Stimulated activated CD4-positive, alpha-beta T cell treated with anti-CD3 and anti-CD28 coated beads, TNF-alpha, amount 100 ng/mL, for 4 hours (primary cell): ENCODE measurements around the gene EEPD1.
"Not testable (repeated sequence)": the region's sequence is repeated elsewhere in the genome, so short reads cannot be mapped to it uniquely, and the experiment has no call there.

Experiments
- DNase-seq, 3 experiments: peaks; one replicate each; pipeline ENCODE4 v3.0.0-alpha.2; 2020; ENCODE audit warnings: low read depth in 3 of 3

The EEPD1 gene

GRCh38 chr7:36214608-36215456 lies 61.8 kb downstream of the EEPD1 start:
- DNase-seq: no peak

- no peak for DNase-seq
Observed at GRCh38 chr7:36215457-36215765, 62.4 kb downstream of the EEPD1 start.

GRCh38 chr7:36216063-36216684 lies 63.1 kb downstream of the EEPD1 start:
- DNase-seq: no peak

GRCh38 chr7:36217211-36217960 lies 64.3 kb downstream of the EEPD1 start:
- DNase-seq: no peak

GRCh38 chr7:36217961-36218284 lies 64.9 kb downstream of the EEPD1 start:
- no peak for DNase-seq

- DNase-seq: no peak
Observed at GRCh38 chr7:36219429-36219828, 66.4 kb downstream of the EEPD1 start.

GRCh38 chr7:36223851-36224250 lies 70.8 kb downstream of the EEPD1 start:
- DNase-seq: no peak

GRCh38 chr7:36224934-36225858 lies 72.1 kb downstream of the EEPD1 start:
- no peak for DNase-seq

- DNase-seq: no peak
Observed at GRCh38 chr7:36226151-36226550, 73.1 kb downstream of the EEPD1 start.

GRCh38 chr7:36227223-36227622 lies 74.2 kb downstream of the EEPD1 start:
- no peak for DNase-seq

- DNase-seq: no peak
Observed at GRCh38 chr7:36228039-36228438, 75.0 kb downstream of the EEPD1 start.

- no peak for DNase-seq
Observed at GRCh38 chr7:36231406-36231805, 78.4 kb downstream of the EEPD1 start.

- no peak for DNase-seq
Observed at GRCh38 chr7:36232555-36232954, 79.5 kb downstream of the EEPD1 start.

- DNase-seq: no peak
Observed at GRCh38 chr7:36232971-36233550, 80.0 kb downstream of the EEPD1 start.

- DNase-seq: no peak
Observed at GRCh38 chr7:36236073-36236472, 83.0 kb downstream of the EEPD1 start.

GRCh38 chr7:36238138-36238537 lies 85.1 kb downstream of the EEPD1 start:
- DNase-seq: no peak

- DNase-seq: not testable (repeated sequence)
Observed at GRCh38 chr7:36243356-36243755, 90.3 kb downstream of the EEPD1 start.

GRCh38 chr7:36244001-36244400 lies 90.9 kb downstream of the EEPD1 start:
- DNase-seq: not testable (repeated sequence)

GRCh38 chr7:36244429-36244828 lies 91.4 kb downstream of the EEPD1 start:
- no peak for DNase-seq

- DNase-seq: no peak
Observed at GRCh38 chr7:36245684-36246299, 92.7 kb downstream of the EEPD1 start.

GRCh38 chr7:36249091-36249490 lies 96.0 kb downstream of the EEPD1 start:
- no peak for DNase-seq
